IPS-18c (cell line): ENCODE measurements around the gene CLDN18.

Experiments
- H3K4me3 ChIP-seq: 2 replicates; pipeline ENCODE4 v1.7.0; 2013; ENCODE audit warnings: low read depth, mild to moderate bottlenecking, low read length, moderate library complexity; ENCODE audit not compliant: insufficient read depth
- H3K9me3 ChIP-seq: one replicate; pipeline ENCODE4 v1.6.1; 2013; ENCODE audit warnings: mild to moderate bottlenecking, low read length, moderate library complexity; ENCODE audit not compliant: control insufficient read depth, insufficient read depth

Gene CLDN18

DNA sequence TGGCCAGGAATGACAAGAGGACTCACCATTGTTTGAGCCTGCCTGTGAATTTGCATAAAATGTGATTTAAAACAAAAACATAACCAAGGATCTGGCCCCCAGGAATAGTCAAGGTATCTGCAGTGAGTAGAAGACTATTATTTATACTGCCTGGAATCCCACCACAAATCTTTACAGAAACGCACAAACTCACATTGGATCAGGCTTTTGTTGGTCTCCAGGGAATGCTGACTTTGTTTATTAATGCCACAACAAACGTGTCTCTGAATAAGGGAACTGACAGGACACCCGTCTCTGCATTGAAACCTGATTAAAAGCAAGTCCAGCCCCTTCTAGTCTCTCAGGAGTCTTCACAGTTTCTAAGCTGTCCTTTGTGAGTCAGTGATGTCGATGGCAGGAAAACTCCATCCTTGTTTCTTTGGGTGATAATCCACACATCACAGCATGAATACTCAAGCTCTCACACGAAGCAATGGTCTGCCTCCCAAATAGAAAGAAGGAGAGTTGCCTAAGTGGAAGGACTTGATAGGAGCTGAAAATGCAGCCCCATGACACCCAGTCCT is 37.7 kb downstream of the CLDN18 start:
- Histone ChIP-seq H3K4me3 (no peak overlapping the region), H3K9me3 (no peaks in the 10 kb centered on the region)

DNA sequence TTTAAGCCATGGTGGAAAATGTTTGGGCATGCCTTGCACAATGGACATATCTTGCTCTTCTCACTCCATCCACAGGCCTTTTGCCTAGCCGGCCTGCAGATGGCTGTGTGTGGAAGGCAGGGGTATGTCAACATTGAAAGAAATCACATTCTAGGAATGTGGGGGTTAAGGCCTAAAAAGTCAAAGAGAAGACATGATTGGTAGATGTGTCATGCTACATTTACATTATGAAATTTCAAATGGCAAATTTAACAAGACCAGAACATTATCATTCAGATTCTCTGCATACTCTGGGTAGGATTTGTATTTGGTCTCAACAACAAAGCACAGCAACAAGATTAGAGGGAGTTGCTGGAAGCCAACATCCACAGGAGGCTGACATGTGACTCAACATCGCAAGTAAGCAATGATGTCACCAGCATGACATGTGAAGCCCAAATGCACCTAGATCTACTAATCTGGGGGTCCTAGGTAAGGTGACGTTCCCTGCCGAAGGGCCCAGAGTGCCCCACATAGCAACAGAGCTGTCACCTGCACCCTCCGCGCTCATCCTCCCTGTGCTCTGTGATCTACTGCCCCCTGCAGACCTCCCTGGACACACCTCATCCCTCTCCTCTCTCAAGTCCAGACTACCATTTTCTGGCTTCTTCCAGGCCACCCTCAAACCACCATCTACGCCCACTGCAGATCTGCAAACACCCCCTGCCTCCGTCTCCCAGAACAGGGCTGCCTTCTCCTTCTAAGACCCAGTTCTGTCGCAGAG is 39.4 kb downstream of the CLDN18 start:
- Histone ChIP-seq H3K9me3 (no peaks in the 10 kb centered on the region), H3K4me3 (no peak overlapping the region)

DNA sequence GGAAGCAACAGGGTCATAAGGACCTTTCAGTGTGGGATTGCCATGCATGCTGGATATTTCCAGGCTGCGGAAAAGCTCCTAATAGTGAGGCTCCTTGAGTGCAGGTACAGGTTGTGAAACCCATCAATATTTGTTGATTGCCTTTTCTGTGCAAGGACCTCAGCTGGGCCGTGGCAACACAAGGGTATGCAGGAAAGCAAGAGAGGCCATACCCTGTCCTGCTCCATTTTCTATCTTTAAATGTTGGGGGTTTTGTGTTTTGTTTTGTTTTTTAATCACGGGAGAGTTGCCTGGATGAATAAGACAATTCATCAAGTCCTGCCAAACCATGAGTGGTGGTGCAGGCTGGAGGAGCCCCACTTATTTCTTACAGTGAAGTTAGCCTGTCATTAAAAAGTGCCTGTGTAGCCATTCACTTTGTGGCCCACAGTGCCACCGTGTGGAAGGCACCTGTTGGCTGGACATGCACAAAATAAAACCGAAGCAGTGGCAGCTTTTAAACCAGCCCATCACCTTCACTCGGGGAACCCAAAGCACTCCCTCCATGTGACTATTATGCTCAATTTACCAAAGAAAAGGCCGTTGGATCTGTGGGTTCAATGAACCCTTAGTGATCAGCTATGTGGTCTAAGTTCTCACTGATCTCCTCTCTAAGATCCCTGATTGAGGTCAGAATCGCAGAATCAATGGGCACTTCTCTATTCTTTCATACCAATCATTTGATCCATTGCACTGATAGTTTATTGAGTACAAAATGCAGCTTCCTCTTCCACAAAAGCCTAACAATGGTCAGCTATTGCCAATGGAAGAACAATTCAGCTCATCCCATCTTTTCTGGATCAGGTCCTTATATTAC is 42.2 kb downstream of the CLDN18 start:
- Histone ChIP-seq H3K9me3 (no peaks in the 10 kb centered on the region), H3K4me3 (no peak overlapping the region)

DNA sequence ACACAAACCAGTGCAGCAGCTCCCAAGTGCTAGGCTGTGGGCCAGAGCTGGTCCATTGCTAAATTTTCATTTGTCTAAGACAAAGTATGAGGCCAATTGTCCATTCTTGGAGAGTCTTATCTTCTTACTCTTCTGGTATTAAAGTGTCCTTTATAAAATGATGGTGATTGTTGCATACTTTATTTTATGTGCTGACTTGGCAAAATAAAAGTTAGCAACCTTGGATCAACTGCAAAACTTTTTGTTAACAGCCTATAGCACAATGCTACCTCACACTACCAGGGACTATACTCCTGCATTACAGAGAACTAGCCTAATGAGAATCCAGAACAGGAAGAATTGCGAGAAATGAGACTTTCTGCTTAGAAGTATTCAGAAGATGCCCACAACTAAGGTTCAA is 44.1 kb downstream of the CLDN18 start:
- H3K4me3 ChIP-seq, result no peak overlapping the region

DNA sequence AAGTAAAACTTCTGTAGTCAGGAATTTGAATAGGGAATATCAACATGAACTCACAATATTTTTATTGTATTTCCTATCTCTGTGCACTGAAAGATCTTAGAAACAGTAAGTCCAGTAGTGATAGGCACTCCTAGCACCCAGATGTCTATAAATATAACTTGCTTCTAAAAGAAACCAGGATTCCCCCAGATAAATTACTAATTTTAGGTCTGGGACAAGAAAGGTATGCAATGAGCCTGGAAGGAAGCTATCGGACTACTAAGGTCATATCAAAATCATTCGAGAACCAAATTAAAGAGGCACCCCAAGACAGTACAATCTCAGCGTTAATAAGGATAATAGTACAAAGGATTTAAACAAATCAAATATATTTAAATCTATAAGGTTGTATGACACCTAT is 47.4 kb downstream of the CLDN18 start:
- no peak overlapping the region for H3K4me3 ChIP-seq

More for the DNA sequence above, 44.1 kb downstream of the CLDN18 start:
- no peaks in the 10 kb centered on the region for H3K9me3 ChIP-seq

DNA sequence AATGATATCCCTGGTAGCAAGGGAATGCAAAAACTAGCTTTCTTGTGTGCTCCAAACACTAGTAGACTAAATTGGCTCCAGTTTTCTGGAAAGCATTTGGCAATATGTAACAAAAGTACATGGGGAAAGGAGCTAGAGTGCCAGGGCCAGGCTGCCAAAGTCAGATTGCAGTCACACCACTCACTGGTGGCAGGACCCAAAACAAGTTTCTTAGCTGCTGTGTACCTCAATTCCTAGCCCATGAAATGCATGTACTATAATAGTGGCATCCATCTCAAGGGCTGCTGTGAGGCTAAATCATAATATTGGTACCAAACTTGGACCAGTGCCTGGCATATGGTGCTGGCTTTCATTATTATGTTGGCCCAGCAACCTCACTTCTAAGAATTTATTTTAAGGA is 49.3 kb downstream of the CLDN18 start:
- Histone ChIP-seq H3K9me3 (no peaks in the 10 kb centered on the region), H3K4me3 (no peak overlapping the region)

More for the DNA sequence above, 47.4 kb downstream of the CLDN18 start:
- H3K9me3 ChIP-seq, result no peaks in the 10 kb centered on the region

DNA sequence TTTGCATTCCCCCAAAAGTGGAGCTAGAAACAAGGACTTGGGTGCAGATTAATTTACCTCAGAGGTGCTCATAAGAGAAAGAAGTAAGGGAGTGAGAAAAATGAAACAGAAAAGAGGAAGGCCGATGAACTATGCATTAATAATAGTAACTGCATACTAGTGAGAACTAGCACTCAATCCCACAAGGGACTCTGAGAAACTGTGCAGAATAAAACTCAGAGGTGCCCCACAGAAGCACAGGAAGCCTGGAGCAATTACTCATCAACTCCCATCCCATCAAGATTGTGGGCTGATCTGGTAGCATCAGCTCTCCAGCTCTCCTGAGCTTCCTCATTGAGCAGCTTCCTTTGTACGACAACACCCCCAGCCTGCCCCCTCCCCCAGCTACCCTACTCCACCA is 50.8 kb downstream of the CLDN18 start:
- H3K9me3 ChIP-seq, result no peaks in the 10 kb centered on the region
- H3K4me3 ChIP-seq, result no peak overlapping the region

DNA sequence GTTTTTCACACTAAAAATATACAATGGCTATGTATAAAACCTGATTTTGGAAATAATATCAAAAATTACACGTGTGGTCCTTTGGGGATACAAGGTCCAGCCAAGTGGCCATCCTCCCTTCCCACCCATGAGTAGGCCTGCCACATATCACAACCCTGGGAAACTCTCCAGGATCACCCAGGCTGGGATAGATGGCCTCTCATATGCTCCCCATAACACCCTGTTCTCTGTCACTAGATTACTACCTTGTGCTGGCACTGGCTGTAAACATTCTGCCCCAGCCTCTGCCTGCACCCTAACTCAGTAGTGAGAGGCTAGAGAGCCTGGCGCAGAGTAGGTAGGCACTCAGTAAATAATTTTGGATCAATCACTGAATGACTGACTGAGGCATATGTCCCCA is 52.1 kb downstream of the CLDN18 start:
- no peaks in the 10 kb centered on the region for H3K9me3 ChIP-seq
- H3K4me3 ChIP-seq, result no peak overlapping the region

DNA sequence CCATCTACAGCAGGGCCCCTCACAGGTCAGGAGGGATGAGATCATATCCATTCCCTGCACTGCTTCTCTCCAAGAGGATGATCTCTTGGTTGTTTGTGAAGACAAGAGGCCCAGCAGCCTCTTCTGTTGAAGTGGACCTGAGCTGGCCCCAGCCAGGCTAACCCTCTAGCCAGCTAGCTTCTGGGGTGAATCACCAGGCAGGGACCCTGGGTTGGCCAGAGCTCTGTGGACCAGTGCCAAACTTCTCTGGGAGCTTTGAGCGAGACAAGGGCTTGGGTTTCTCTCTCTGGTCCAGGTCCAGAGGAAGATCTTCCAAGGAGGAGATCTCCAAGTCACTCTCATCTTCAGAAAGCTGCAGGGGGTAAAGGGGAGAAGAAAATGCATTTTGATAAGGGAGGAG is 52.7 kb downstream of the CLDN18 start:
- Histone ChIP-seq H3K4me3 (no peak overlapping the region), H3K9me3 (no peaks in the 10 kb centered on the region)

DNA sequence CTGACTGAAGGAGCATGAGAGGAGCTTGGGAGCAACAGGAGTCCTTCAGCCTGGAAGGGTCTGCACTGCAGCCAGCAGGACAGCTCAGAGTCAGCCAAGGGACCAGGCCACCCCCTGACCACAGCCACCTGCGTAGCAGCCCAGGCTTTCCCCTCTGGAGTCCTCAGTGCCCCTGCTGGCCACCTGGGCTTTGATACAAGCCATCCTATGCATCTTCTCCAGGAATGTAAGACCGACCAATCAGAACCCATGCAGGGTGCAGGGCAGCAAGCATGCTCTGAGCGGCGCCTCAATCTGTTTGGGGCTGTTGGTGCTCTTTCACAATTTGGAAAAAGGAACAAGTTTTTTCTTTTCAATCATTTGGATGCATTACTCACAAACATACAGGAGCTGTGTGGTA is 53.5 kb downstream of the CLDN18 start:
- no peaks in the 10 kb centered on the region for H3K9me3 ChIP-seq
- H3K4me3 ChIP-seq, result no peak overlapping the region

DNA sequence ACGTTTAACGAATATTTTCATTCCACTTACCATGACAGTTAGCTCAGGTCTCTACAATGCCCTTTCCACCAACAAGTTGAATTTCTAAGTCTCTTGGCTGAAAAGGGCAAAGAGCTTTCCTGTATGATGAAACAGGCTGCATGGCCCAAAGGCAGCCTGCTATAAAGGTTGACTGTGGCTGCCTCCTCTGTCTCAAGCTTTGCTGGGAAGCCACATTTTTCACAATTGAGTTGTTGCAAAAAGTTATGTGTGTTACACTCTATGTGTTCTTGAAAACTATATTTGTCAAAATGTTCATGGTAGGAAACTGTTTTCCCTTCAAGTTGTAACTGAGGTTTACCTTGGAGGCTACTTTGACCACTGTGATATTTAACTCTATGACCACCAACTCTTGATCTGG is 56.0 kb downstream of the CLDN18 start:
- no peak overlapping the region for H3K4me3 ChIP-seq

DNA sequence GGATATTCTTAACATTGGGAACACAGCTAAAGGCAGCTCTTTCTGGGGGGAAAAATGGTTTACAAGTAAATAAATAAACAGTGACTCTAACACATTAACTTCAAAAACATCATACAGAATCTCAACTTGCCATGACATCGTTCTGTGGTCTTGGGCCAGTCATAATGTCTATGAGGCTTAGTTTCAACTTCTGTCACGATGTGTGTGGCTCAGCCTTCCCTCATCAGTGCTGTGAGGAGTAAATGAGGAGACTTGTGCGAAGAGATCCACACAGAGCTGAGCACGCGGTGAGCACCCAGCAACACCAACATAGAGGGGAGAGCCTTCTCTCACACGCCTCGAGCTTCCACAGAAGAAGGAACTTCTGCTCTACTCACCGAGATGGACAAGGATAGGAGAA is 56.4 kb downstream of the CLDN18 start:
- no peaks in the 10 kb centered on the region for H3K9me3 ChIP-seq
- no peak overlapping the region for H3K4me3 ChIP-seq

More for the DNA sequence above, 56.0 kb downstream of the CLDN18 start:
- no peaks in the 10 kb centered on the region for H3K9me3 ChIP-seq

DNA sequence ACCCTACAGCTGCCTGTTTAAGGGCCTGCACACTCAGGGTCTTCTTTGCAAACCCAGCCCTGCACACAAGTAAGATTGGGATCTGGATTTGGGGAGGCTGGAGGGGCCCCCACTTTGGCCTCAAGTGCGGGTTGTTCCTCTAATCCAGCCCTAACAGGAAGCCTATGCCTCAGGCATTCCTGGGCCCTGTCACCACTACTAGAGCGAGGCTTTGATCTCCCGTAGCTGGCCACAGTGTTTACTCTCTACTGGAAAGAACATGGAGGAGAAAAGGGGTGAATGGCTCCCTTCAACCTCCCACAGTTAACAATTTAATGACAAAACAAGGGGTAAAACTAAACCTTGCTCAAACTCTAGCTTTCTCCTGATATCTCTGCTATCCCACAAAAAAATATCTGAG is 57.0 kb downstream of the CLDN18 start:
- no peak overlapping the region for H3K4me3 ChIP-seq
- no peaks in the 10 kb centered on the region for H3K9me3 ChIP-seq

DNA sequence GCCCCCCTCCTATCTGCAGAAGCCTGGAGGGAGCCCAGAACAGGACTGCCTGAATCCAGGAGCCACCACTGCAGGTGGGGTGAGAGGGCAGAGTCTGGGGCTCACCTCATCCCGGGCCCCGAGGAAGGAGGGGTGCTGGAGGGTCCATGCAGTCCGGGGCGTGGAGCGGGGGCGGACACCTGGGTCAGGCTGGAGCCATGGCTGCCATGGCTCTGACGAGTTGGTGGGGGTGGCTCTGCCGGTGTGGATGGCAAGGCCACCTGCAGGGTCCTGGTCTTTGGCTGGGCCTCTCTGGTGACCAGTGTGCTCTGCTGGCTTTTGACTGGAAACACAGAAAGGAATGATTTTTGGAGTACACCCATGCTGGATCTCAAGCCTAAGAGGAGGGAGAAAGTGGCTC is 58.1 kb downstream of the CLDN18 start:
- H3K4me3 ChIP-seq, result no peak overlapping the region
- H3K9me3 ChIP-seq, result no peaks in the 10 kb centered on the region

DNA sequence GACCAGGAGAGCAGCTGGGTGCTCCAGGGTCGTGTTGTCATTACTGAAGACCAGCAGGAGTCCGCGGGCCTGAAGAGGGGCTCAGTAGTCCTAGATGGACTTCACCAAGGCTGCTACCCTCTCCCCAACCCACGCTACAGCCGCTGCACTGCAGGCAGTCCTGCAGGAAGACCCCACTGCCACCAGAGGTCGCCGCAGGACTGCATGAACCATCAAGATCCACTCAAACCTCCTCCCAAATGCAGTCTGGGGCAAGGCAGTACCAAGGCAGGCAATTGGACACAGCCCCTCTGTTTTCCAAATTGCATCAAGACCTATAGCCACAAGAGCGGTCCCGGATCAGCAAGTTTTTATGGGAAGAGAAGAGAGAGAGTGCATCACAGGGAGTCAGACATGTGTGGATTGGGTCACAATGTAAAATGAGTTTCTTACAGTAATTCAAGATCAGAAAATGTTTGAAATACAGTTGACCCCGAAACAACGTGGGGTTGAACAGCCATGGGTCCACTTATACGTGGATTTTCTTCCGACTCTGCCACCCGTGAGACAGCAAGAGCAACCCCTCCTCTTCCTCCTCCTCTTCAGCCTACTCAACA is 58.7 kb downstream of the CLDN18 start:
- Histone ChIP-seq H3K4me3 (no peak overlapping the region), H3K9me3 (no peaks in the 10 kb centered on the region)

DNA sequence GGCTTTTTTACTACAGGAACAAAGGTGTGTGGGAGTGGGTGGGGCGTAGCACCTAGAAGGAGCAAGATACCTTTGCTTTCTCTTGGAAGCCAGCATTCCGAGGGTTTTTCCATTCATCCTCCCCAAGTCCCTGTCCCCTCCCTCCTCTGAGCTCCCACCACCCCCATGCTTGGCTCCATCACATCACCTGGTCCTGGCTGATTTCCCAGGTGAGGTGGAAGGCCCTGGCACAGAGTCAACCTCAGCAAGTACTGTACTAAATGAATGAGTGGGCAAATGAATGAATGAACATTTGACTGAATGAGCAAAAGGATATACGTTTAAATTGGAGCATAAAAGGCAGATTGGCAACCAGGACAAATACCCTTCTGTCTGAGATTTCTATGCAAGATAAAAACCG is 60.0 kb downstream of the CLDN18 start:
- H3K4me3 ChIP-seq, result no peak overlapping the region
- H3K9me3 ChIP-seq, result no peaks in the 10 kb centered on the region

DNA sequence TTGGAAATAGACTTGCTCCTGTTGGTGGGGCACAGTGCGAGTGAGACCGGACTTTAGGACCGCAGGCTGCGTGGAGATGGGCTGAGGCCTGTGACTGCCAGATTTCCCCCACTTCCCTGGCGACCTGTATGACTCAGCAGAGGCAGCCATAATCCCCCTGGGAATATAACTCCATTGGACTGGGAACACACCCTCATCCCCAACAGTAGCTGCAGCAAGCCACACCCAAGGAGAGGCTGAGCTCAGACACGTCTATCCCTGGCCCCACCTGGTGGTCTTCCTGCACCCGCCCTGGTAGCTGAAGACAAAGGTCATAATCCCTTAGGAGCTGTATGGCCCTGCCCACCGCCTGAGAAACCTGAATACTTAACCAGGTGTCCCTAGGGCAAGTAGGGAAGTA is 62.8 kb downstream of the CLDN18 start:
- no peaks in the 10 kb centered on the region for H3K9me3 ChIP-seq
- H3K4me3 ChIP-seq, result no peak overlapping the region

DNA sequence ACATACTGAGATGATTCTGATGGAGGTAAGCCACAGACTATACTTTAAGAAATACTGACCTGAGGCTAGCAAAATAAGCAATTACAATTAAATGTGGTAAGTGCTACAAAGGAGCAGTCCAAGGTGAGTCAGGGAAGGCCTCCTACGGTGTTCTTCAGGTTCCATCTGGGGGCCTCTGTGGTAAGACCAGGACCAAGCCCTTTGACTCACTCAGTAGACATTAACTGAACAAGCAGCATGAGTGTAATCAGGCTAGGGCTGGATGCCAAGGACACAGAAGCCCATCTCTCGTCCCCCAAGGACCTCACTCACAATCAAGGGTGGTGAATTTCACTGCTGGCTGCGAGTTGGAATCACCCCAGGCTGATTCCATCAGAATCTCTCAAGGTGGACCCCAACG is 68.1 kb downstream of the CLDN18 start:
- no peak overlapping the region for H3K4me3 ChIP-seq
- no peaks in the 10 kb centered on the region for H3K9me3 ChIP-seq
